ENCODE measurements around the gene COL1A1.

COL1A1 gene

GRCh38 chr17:50212121-50212843 lies 10.9 kb upstream of the COL1A1 start:
- H3K4me3 ChIP-seq (replicated peaks; ENCODE audit: low read depth, low read length): no peak overlapping the region
- DNase-seq (ENCODE audit: extremely low read depth, insufficient read length): no peak

GRCh38 chr17:50211249-50212120 lies 10.1 kb upstream of the COL1A1 start:
- DNase-seq (ENCODE audit: extremely low read depth, insufficient read length): no peak
- H3K4me3 ChIP-seq (replicated peaks; ENCODE audit: low read depth, low read length): no peak overlapping the region
- no peaks in the 10 kb centered on the region for H3K36me3 ChIP-seq (ENCODE audit: control insufficient read depth, insufficient read depth, low read length)
- H3K27me3 ChIP-seq (replicated peaks; ENCODE audit: control insufficient read depth, insufficient read depth, low read length): no peaks in the 10 kb centered on the region; the same call in none of the 2 replicates
- TF ChIP-seq CTCF (IDR thresholded peaks at IDR 0.05; ENCODE audit: insufficient read depth, low read length, poor library complexity, severe bottlenecking): no peak

More at GRCh38 chr17:50212121-50212843, 10.9 kb upstream of the COL1A1 start:
- H3K36me3 ChIP-seq (ENCODE audit: control insufficient read depth, insufficient read depth, low read length): no peaks in the 10 kb centered on the region
- H3K27me3 ChIP-seq (replicated peaks; ENCODE audit: control insufficient read depth, insufficient read depth, low read length): no peaks in the 10 kb centered on the region; the same call in none of the 2 replicates
- no peak for TF ChIP-seq CTCF (IDR thresholded peaks at IDR 0.05; ENCODE audit: insufficient read depth, low read length, poor library complexity, severe bottlenecking)

- no peak for DNase-seq (ENCODE audit: extremely low read depth, insufficient read length)
- TF ChIP-seq CTCF (IDR thresholded peaks at IDR 0.05; ENCODE audit: insufficient read depth, low read length, poor library complexity, severe bottlenecking): no peak
- Histone ChIP-seq H3K4me3 (replicated peaks; ENCODE audit: low read depth, low read length) (no peak overlapping the region), H3K27me3 (replicated peaks; ENCODE audit: control insufficient read depth, insufficient read depth, low read length) (peaks cover 3% of the 10 kb centered on the region), H3K36me3 (ENCODE audit: control insufficient read depth, insufficient read depth, low read length) (no peaks in the 10 kb centered on the region)
Measured at GRCh38 chr17:50210240-50211225, 9.1 kb upstream of the COL1A1 start.

- TF ChIP-seq CTCF (IDR thresholded peaks at IDR 0.05; ENCODE audit: insufficient read depth, low read length, poor library complexity, severe bottlenecking): no peak
- no peaks in the 10 kb centered on the region for H3K36me3 ChIP-seq (ENCODE audit: control insufficient read depth, insufficient read depth, low read length)
- peaks cover 5% of the 10 kb centered on the region for H3K27me3 ChIP-seq (replicated peaks; ENCODE audit: control insufficient read depth, insufficient read depth, low read length)
- no peak overlapping the region for H3K4me3 ChIP-seq (replicated peaks; ENCODE audit: low read depth, low read length)
- no peak for DNase-seq (ENCODE audit: extremely low read depth, insufficient read length)
Measured at GRCh38 chr17:50209472-50210239, 8.2 kb upstream of the COL1A1 start.

GRCh38 chr17:50209133-50209471 lies 7.7 kb upstream of the COL1A1 start:
- no peak for TF ChIP-seq CTCF (IDR thresholded peaks at IDR 0.05; ENCODE audit: insufficient read depth, low read length, poor library complexity, severe bottlenecking)
- Histone ChIP-seq H3K27me3 (replicated peaks; ENCODE audit: control insufficient read depth, insufficient read depth, low read length) (peaks cover 5% of the 10 kb centered on the region), H3K4me3 (replicated peaks; ENCODE audit: low read depth, low read length) (no peak overlapping the region), H3K36me3 (ENCODE audit: control insufficient read depth, insufficient read depth, low read length) (no peaks in the 10 kb centered on the region)
- no peak for DNase-seq (ENCODE audit: extremely low read depth, insufficient read length)

Data from GM06990 (cell line).